Activated CD4-positive, alpha-beta memory T cell treated with anti-CD3 and anti-CD28 coated beads for 36 hours (primary cell): ENCODE results near the gene ACSBG1. TPM values are rescaled to one million over a fixed set of nuclear protein-coding genes. Genes with fewer than 3 reads are reported as not detected.
A peak's percentile ranks its signal among the peaks of the same experiment; 100 is the strongest.

Source experiments
- CTCF ChIA-PET: fragments of 350-600 bp; sonication (Branson Sonifier 250); formaldehyde crosslinking; loops from one replicate; lab custom pipeline; 2021; ENCODE audit warnings: antibody characterized with exemption, inconsistent platforms; lab: Charles Lee
- POLR2A ChIA-PET: fragments of 350-600 bp; sonication (Branson Sonifier 250); formaldehyde crosslinking; loops from one replicate; lab custom pipeline; 2021; ENCODE audit warnings: antibody characterized with exemption; lab: Charles Lee
- DNase-seq: peaks from one replicate; pipeline ENCODE4 v3.0.0-alpha.2; 2020
- H3K27ac Mint-ChIP-seq: one replicate; pipeline ENCODE4 v1.8.0; 2021; ENCODE audit warnings: mixed read lengths
- H3K27me3 Mint-ChIP-seq: one replicate; pipeline ENCODE4 v1.8.0; 2021; ENCODE audit warnings: mixed read lengths
- H3K36me3 Mint-ChIP-seq: one replicate; pipeline ENCODE4 v1.8.0; 2021; ENCODE audit warnings: mixed read lengths
- H3K4me1 Mint-ChIP-seq: one replicate; pipeline ENCODE4 v1.8.0; 2021; ENCODE audit warnings: low read depth, mixed read lengths
- H3K4me3 Mint-ChIP-seq: one replicate; pipeline ENCODE4 v1.8.0; 2021; ENCODE audit warnings: mild to moderate bottlenecking, mixed read lengths
- H3K9me3 Mint-ChIP-seq: one replicate; pipeline ENCODE4 v1.8.0; 2021; ENCODE audit warnings: mixed read lengths
- intact Hi-C: fragments of 100-400 bp; cut with micrococcal nuclease; formaldehyde crosslinking; loops from one replicate; pipeline ENCODE4 v1.15.1; 2023
- total RNA-seq, 2 experiments: library from RNA; stranded (reverse); gene quantifications; one replicate each; pipeline ENCODE4 v1.2.3, GENCODE V29; 2021

Gene ACSBG1
- total RNA-seq, 2 experiments from 2014 or later: 0.26 TPM; not detected in 1

- no peak for DNase-seq
- CTCF ChIA-PET: no interaction called here
- Mint-ChIP-seq H3K4me3 (no peak overlapping the region), H3K4me1 (peaks cover 4% of the 10 kb centered on the region), H3K36me3 (no peaks in the 10 kb centered on the region), H3K27me3 (peaks cover 5% of the 10 kb centered on the region), H3K27ac (no peak overlapping the region), H3K9me3 (no peaks in the 10 kb centered on the region)
- POLR2A ChIA-PET: no interaction called here
- intact Hi-C loops: no loop called here
Observed at GRCh38 chr15:78232951-78233350, 1.4 kb downstream of the ACSBG1 start.

- Mint-ChIP-seq H3K9me3 (no peaks in the 10 kb centered on the region), H3K36me3 (no peaks in the 10 kb centered on the region), H3K4me1 (peaks cover 12% of the 10 kb centered on the region), H3K4me3 (no peak overlapping the region), H3K27me3 (peaks cover 5% of the 10 kb centered on the region), H3K27ac (no peak overlapping the region)
- DNase-seq: no peak
- intact Hi-C loops: loop anchor here (5.0 kb wide), 1 partner anchor 177 kb away; no protein-coding TSS in a partner anchor
- POLR2A ChIA-PET: no interaction called here
- CTCF ChIA-PET: no interaction called here
Observed at GRCh38 chr15:78229431-78230406, 4.6 kb downstream of the ACSBG1 start.

GRCh38 chr15:78228356-78228996, 5.9 kb downstream of the ACSBG1 start:
- ChIA-PET POLR2A (no interaction called here), CTCF (interaction anchor here (1.0 to 2.1 kb wide), 3 partner anchors 12 to 51 kb away, joined by 4 to 21 read pairs (median 6); no protein-coding TSS in a partner anchor)
- Mint-ChIP-seq H3K9me3 (no peaks in the 10 kb centered on the region), H3K27me3 (peaks cover 1% of the 10 kb centered on the region), H3K4me1 (peaks cover 20% of the 10 kb centered on the region), H3K27ac (no peak overlapping the region), H3K4me3 (no peak overlapping the region), H3K36me3 (no peaks in the 10 kb centered on the region)
- intact Hi-C loops: loop anchor here (5.0 kb wide), 1 partner anchor 176 kb away; no protein-coding TSS in a partner anchor
- no peak for DNase-seq

- H3K27me3 Mint-ChIP-seq: no peaks in the 10 kb centered on the region
- DNase-seq: peak; percentile 39
- peaks cover 21% of the 10 kb centered on the region for H3K4me1 Mint-ChIP-seq
- ChIA-PET CTCF (interaction anchor here (0.7 to 2.3 kb wide), 5 partner anchors 14 to 1011 kb away, joined by 3 to 9 read pairs (median 4); no protein-coding TSS in a partner anchor), POLR2A (interaction anchor here (0.9 kb wide), 1 partner anchor 179 kb away, joined by 3 read pairs; no protein-coding TSS in a partner anchor)
- no peaks in the 10 kb centered on the region for H3K36me3 Mint-ChIP-seq
- H3K4me3 Mint-ChIP-seq: no peak overlapping the region
- H3K9me3 Mint-ChIP-seq: no peaks in the 10 kb centered on the region
- intact Hi-C loops: loop anchor here (5.0 kb wide), 1 partner anchor 174 kb away; no protein-coding TSS in a partner anchor
- H3K27ac Mint-ChIP-seq: no peak overlapping the region
Observed at GRCh38 chr15:78225783-78226541, 8.4 kb downstream of the ACSBG1 start.

GRCh38 chr15:78224023-78224411, 10.3 kb downstream of the ACSBG1 start:
- ChIA-PET POLR2A (no interaction called here), CTCF (interaction anchor here (1.1 to 2.3 kb wide), 4 partner anchors 13 to 28 kb away, joined by 3 to 9 read pairs (median 6); no protein-coding TSS in a partner anchor)
- no peak overlapping the region for H3K27ac Mint-ChIP-seq

GRCh38 chr15:78223396-78224022, 10.9 kb downstream of the ACSBG1 start:
- POLR2A ChIA-PET: no interaction called here
- H3K36me3 Mint-ChIP-seq: no peaks in the 10 kb centered on the region
- H3K4me1 Mint-ChIP-seq: peaks cover 21% of the 10 kb centered on the region
- no peak for DNase-seq
- intact Hi-C loops: no loop called here
- no peak overlapping the region for H3K27ac Mint-ChIP-seq
- no peaks in the 10 kb centered on the region for H3K9me3 Mint-ChIP-seq
- H3K27me3 Mint-ChIP-seq: no peaks in the 10 kb centered on the region
- CTCF ChIA-PET: interaction anchor here (1.0 to 1.4 kb wide), 4 partner anchors 12 to 265 kb away, joined by 3 to 8 read pairs (median 4); no protein-coding TSS in a partner anchor
- no peak overlapping the region for H3K4me3 Mint-ChIP-seq

More at GRCh38 chr15:78224023-78224411, 10.3 kb downstream of the ACSBG1 start:
- DNase-seq: no peak
- no peak overlapping the region for H3K4me3 Mint-ChIP-seq
- H3K27me3 Mint-ChIP-seq: no peaks in the 10 kb centered on the region
- H3K36me3 Mint-ChIP-seq: no peaks in the 10 kb centered on the region
- H3K9me3 Mint-ChIP-seq: no peaks in the 10 kb centered on the region
- intact Hi-C loops: no loop called here
- peaks cover 21% of the 10 kb centered on the region for H3K4me1 Mint-ChIP-seq

- Mint-ChIP-seq H3K27me3 (no peaks in the 10 kb centered on the region), H3K9me3 (no peaks in the 10 kb centered on the region), H3K4me3 (no peak overlapping the region), H3K27ac (no peak overlapping the region), H3K36me3 (no peaks in the 10 kb centered on the region), H3K4me1 (peaks cover 21% of the 10 kb centered on the region)
- DNase-seq: no peak
- intact Hi-C loops: no loop called here
- ChIA-PET POLR2A (no interaction called here), CTCF (interaction anchor here (1.0 to 1.4 kb wide), 4 partner anchors 12 to 264 kb away, joined by 3 to 8 read pairs (median 4); no protein-coding TSS in a partner anchor)
Observed at GRCh38 chr15:78222745-78223395, 11.5 kb downstream of the ACSBG1 start.

GRCh38 chr15:78220713-78221112, 13.7 kb downstream of the ACSBG1 start:
- H3K36me3 Mint-ChIP-seq: no peaks in the 10 kb centered on the region
- no peaks in the 10 kb centered on the region for H3K9me3 Mint-ChIP-seq
- CTCF ChIA-PET: no interaction called here
- intact Hi-C loops: no loop called here
- H3K27me3 Mint-ChIP-seq: no peaks in the 10 kb centered on the region
- no peak overlapping the region for H3K4me3 Mint-ChIP-seq
- H3K27ac Mint-ChIP-seq: no peak overlapping the region
- POLR2A ChIA-PET: no interaction called here
- no peak for DNase-seq
- H3K4me1 Mint-ChIP-seq: peaks cover 14% of the 10 kb centered on the region

- peaks cover 2% of the 10 kb centered on the region for H3K27me3 Mint-ChIP-seq
- H3K36me3 Mint-ChIP-seq: no peaks in the 10 kb centered on the region
- H3K27ac Mint-ChIP-seq: no peak overlapping the region
- H3K9me3 Mint-ChIP-seq: no peaks in the 10 kb centered on the region
- intact Hi-C loops: no loop called here
- ChIA-PET POLR2A (no interaction called here), CTCF (interaction anchor here (1.0 to 2.1 kb wide), 2 partner anchors 21 to 23 kb away, joined by 4 to 8 read pairs; no protein-coding TSS in a partner anchor)
- no peak for DNase-seq
- H3K4me1 Mint-ChIP-seq: no peaks in the 10 kb centered on the region
- H3K4me3 Mint-ChIP-seq: no peak overlapping the region
Observed at GRCh38 chr15:78216276-78217104, 17.9 kb downstream of the ACSBG1 start.

- Mint-ChIP-seq H3K4me3 (no peak overlapping the region), H3K27me3 (peaks cover 2% of the 10 kb centered on the region), H3K27ac (no peak overlapping the region), H3K36me3 (no peaks in the 10 kb centered on the region), H3K4me1 (no peaks in the 10 kb centered on the region), H3K9me3 (no peaks in the 10 kb centered on the region)
- POLR2A ChIA-PET: interaction anchor here (0.6 kb wide), 1 partner anchor 92 kb away, joined by 3 read pairs; no protein-coding TSS in a partner anchor
- intact Hi-C loops: no loop called here
- no peak for DNase-seq
- CTCF ChIA-PET: interaction anchor here (1.5 kb wide), 1 partner anchor 26 kb away, joined by 9 read pairs; no protein-coding TSS in a partner anchor
Observed at GRCh38 chr15:78213956-78214355, 20.4 kb downstream of the ACSBG1 start.
